C4-2B (cell line): Measurements from ENCODE around the gene FHL2.

Experiments used
- ZFX ChIP-seq: fragments of 450-650 bp; IDR thresholded peaks from 2 replicates; pipeline ENCODE4 v1.6.1; 2017
- TF ChIP-seq, protein P1 (sequence below): fragments of 450-650 bp; conservative IDR thresholded peaks from 2 replicates; pipeline ENCODE4 v1.5.1; 2017; ENCODE audit warnings: mild to moderate bottlenecking

DNA sequence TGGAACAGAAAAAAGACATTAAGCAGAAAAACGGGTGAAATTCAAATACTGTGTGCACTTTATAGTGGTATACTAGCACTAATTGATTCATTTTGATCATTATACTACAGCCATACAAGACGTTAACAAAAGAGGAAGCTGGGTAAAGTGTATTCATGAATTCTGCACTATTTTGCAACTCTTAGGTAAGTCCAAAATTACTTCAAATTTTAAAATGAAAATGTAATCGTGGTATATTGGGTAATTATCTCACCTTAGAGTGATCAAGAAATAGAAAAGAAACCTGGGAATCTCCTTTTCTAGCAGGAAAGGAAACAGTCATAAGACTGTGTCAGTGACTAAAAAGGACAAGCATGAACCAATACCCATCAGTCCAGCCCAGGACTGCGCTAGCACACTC is 74.8 kb downstream of the FHL2 start:
- TF ChIP-seq, protein P1, sequence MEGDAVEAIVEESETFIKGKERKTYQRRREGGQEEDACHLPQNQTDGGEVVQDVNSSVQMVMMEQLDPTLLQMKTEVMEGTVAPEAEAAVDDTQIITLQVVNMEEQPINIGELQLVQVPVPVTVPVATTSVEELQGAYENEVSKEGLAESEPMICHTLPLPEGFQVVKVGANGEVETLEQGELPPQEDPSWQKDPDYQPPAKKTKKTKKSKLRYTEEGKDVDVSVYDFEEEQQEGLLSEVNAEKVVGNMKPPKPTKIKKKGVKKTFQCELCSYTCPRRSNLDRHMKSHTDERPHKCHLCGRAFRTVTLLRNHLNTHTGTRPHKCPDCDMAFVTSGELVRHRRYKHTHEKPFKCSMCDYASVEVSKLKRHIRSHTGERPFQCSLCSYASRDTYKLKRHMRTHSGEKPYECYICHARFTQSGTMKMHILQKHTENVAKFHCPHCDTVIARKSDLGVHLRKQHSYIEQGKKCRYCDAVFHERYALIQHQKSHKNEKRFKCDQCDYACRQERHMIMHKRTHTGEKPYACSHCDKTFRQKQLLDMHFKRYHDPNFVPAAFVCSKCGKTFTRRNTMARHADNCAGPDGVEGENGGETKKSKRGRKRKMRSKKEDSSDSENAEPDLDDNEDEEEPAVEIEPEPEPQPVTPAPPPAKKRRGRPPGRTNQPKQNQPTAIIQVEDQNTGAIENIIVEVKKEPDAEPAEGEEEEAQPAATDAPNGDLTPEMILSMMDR: no peak
- TF ChIP-seq ZFX: no peak
